Suprapubic skin (tissue), 4 donors: Measurements from ENCODE around the gene OSBPL6.

Source experiments
- EP300 ChIP-seq: sonication (generic); formaldehyde crosslinking; IDR thresholded peaks from one replicate; pipeline ENCODE4 v1.6.1; 2017; ENCODE audit warnings: antibody characterized with exemption
- POLR2A ChIP-seq, 2 donors: fragments of 450-650 bp; IDR thresholded peaks; one replicate each; pipeline ENCODE4 v1.6.1; 2017; ENCODE audit warnings: antibody characterized with exemption in 2 of 2, mild to moderate bottlenecking in 2 of 2, moderate library complexity in 2 of 2
- POLR2AphosphoS5 ChIP-seq, 3 donors: sonication (generic); formaldehyde crosslinking; IDR thresholded peaks; one replicate each; pipeline ENCODE4 v1.6.1; 2017; ENCODE audit warnings: antibody characterized with exemption in 3 of 3
- TF ChIP-seq, protein P1 (sequence below), 2 donors: fragments of 200-600 bp in 1 of 2; fragments of 450-650 bp in 1 of 2; sonication (generic) in 1 of 2; IDR thresholded peaks; one replicate each; pipeline ENCODE4 v1.5.1; 2016 to 2019; ENCODE audit warnings: antibody characterized with exemption in 2 of 2, mild to moderate bottlenecking in 1 of 2, moderate library complexity in 1 of 2

DNA sequence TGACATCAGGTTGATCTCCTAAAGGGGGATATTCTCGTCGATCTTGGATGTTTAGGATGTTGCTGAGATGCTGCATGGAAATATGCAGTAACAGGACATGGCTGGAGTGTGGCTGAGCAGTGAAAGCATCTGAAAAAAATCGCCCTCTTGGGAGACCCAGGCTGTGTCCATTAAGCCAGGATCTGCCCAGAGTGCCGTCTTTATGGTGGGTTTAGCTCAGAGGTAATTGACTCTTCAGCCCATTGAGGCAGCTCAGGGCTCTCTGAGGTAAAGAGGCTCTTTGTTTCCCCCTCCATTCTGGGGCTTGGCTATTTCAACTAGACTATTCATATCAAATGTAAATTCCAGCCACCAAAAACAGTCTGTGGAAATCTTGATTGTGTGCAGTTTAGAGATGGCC lies 26.5 kb downstream of the OSBPL6 start:
- TF ChIP-seq, protein P1, sequence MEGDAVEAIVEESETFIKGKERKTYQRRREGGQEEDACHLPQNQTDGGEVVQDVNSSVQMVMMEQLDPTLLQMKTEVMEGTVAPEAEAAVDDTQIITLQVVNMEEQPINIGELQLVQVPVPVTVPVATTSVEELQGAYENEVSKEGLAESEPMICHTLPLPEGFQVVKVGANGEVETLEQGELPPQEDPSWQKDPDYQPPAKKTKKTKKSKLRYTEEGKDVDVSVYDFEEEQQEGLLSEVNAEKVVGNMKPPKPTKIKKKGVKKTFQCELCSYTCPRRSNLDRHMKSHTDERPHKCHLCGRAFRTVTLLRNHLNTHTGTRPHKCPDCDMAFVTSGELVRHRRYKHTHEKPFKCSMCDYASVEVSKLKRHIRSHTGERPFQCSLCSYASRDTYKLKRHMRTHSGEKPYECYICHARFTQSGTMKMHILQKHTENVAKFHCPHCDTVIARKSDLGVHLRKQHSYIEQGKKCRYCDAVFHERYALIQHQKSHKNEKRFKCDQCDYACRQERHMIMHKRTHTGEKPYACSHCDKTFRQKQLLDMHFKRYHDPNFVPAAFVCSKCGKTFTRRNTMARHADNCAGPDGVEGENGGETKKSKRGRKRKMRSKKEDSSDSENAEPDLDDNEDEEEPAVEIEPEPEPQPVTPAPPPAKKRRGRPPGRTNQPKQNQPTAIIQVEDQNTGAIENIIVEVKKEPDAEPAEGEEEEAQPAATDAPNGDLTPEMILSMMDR (IDR thresholded peaks at IDR 0.05): no peak
- TF ChIP-seq POLR2A (IDR thresholded peaks at IDR 0.05) (no peak), POLR2AphosphoS5 (IDR thresholded peaks at IDR 0.05) (no peak), EP300 (no peak)
